H9 (cell line): Measurements from ENCODE around the gene NTNG2. TPM values are rescaled to one million over a fixed set of nuclear protein-coding genes. Genes with fewer than 3 reads are reported as not detected.

Experiments
- DNase-seq: peaks from one replicate; pipeline ENCODE4 v3.0.0-alpha.2; 2017
- H2AFZ ChIP-seq: one replicate; pipeline ENCODE4 v1.6.1; 2013; ENCODE audit warnings: mild to moderate bottlenecking, low read length, control low read depth, moderate library complexity
- H2AK5ac ChIP-seq: 2 replicates; pipeline ENCODE4 v1.6.1; 2013; ENCODE audit warnings: low read length, control low read depth, mixed read lengths; ENCODE audit not compliant: insufficient read length
- H2BK120ac ChIP-seq: one replicate; pipeline ENCODE4 v1.6.1; 2013; ENCODE audit warnings: low read depth, mild to moderate bottlenecking, low read length, control low read depth, inconsistent platforms; ENCODE audit not compliant: poor library complexity, severe bottlenecking
- H2BK12ac ChIP-seq: 2 replicates; pipeline ENCODE4 v1.6.1; 2013; ENCODE audit warnings: low read length, control low read depth, mixed read lengths, low read depth; ENCODE audit not compliant: insufficient read length
- H2BK15ac ChIP-seq: 2 replicates; pipeline ENCODE4 v1.6.1; 2013; ENCODE audit warnings: low read depth, low read length, control low read depth
- H2BK20ac ChIP-seq: one replicate; pipeline ENCODE4 v1.6.1; 2013; ENCODE audit warnings: low read depth, mild to moderate bottlenecking, low read length, control low read depth, inconsistent platforms; ENCODE audit not compliant: poor library complexity, severe bottlenecking
- H2BK5ac ChIP-seq: 2 replicates; pipeline ENCODE4 v1.6.1; 2013; ENCODE audit warnings: low read length, control low read depth, mixed read lengths; ENCODE audit not compliant: insufficient read length
- H3K14ac ChIP-seq: 2 replicates; pipeline ENCODE4 v1.6.1; 2013; ENCODE audit warnings: low read length, control low read depth; ENCODE audit not compliant: insufficient read depth
- H3K18ac ChIP-seq: 2 replicates; pipeline ENCODE4 v1.6.1; 2013; ENCODE audit warnings: low read depth, mild to moderate bottlenecking, mixed read lengths, low read length, control low read depth; ENCODE audit not compliant: insufficient read length
- H3K23ac ChIP-seq: 2 replicates; pipeline ENCODE4 v1.6.1; 2013; ENCODE audit warnings: low read length, control low read depth, mixed read lengths, low read depth; ENCODE audit not compliant: insufficient read length
- H3K23me2 ChIP-seq: 2 replicates; pipeline ENCODE4 v1.6.1; 2013; ENCODE audit warnings: low read depth, mild to moderate bottlenecking, mixed read lengths, low read length, control low read depth; ENCODE audit not compliant: insufficient read length, poor library complexity, severe bottlenecking
- H3K27ac ChIP-seq: 2 replicates; pipeline ENCODE4 v1.5.1; 2013; ENCODE audit warnings: low read length, control low read depth, mixed read lengths, low read depth; ENCODE audit not compliant: insufficient read length
- H3K27me3 ChIP-seq: 2 replicates; pipeline ENCODE4 v1.6.1; 2013; ENCODE audit warnings: low read length, control low read depth, inconsistent platforms; ENCODE audit not compliant: insufficient read depth
- H3K4ac ChIP-seq: 2 replicates; pipeline ENCODE4 v1.6.1; 2013; ENCODE audit warnings: low read depth, mild to moderate bottlenecking, control low read depth, inconsistent platforms, low read length, moderate library complexity
- H3K4me1 ChIP-seq: 2 replicates; pipeline ENCODE4 v1.6.1; 2013; ENCODE audit warnings: low read length, control low read depth, inconsistent platforms; ENCODE audit not compliant: insufficient read depth
- H3K4me2 ChIP-seq: 2 replicates; pipeline ENCODE4 v1.6.1; 2013; ENCODE audit warnings: low read length, control low read depth, mixed read lengths; ENCODE audit not compliant: insufficient read length, insufficient read depth
- H3K56ac ChIP-seq: 2 replicates; pipeline ENCODE4 v1.6.1; 2013; ENCODE audit warnings: low read depth, mild to moderate bottlenecking, mixed read lengths, low read length, control low read depth; ENCODE audit not compliant: insufficient read length
- H3K79me1 ChIP-seq: 2 replicates; pipeline ENCODE4 v1.6.1; 2013; ENCODE audit warnings: low read depth, mild to moderate bottlenecking, moderate library complexity, low read length, control low read depth, inconsistent platforms; ENCODE audit not compliant: insufficient read depth, poor library complexity, severe bottlenecking
- H3K79me2 ChIP-seq: 2 replicates; pipeline ENCODE4 v1.6.1; 2013; ENCODE audit warnings: low read length, control low read depth, inconsistent platforms; ENCODE audit not compliant: insufficient read depth
- H3K9ac ChIP-seq: 2 replicates; pipeline ENCODE4 v1.6.1; 2013; ENCODE audit warnings: low read length, control low read depth, mixed read lengths; ENCODE audit not compliant: insufficient read length; ENCODE audit errors: extremely low read depth
- H3K9me3 ChIP-seq: one replicate; pipeline ENCODE4 v1.6.1; 2013; ENCODE audit warnings: low read depth, low read length, inconsistent platforms; ENCODE audit not compliant: control insufficient read depth
- H3T11ph ChIP-seq: one replicate; pipeline ENCODE4 v1.6.1; 2013; ENCODE audit warnings: mild to moderate bottlenecking, low read length, control low read depth, inconsistent platforms
- H4K20me1 ChIP-seq: one replicate; pipeline ENCODE4 v1.6.1; 2013; ENCODE audit not compliant: control insufficient read depth, insufficient read length, insufficient read depth
- H4K5ac ChIP-seq: 2 replicates; pipeline ENCODE4 v1.6.1; 2013; ENCODE audit warnings: low read depth, mild to moderate bottlenecking, mixed read lengths, low read length, control low read depth; ENCODE audit not compliant: insufficient read length
- H4K8ac ChIP-seq: replicated peaks from 2 replicates; pipeline ENCODE4 v1.6.1; 2013; ENCODE audit warnings: low read length, control low read depth, mixed read lengths, low read depth; ENCODE audit not compliant: insufficient read length
- H4K91ac ChIP-seq: 2 replicates; pipeline ENCODE4 v1.6.1; 2013; ENCODE audit warnings: low read depth, mild to moderate bottlenecking, moderate library complexity, mixed read lengths, low read length, control low read depth; ENCODE audit not compliant: insufficient read length
- H3K27ac Mint-ChIP-seq, 3 experiments: 2 replicates in 2 of 3; 3 replicates in 1 of 3; pipeline ENCODE4 v1.8.0; 2020 to 2021; ENCODE audit warnings: mixed read lengths in 3 of 3, mild to moderate bottlenecking in 1 of 3, moderate library complexity in 1 of 3
- H3K27me3 Mint-ChIP-seq: 2 replicates; pipeline ENCODE4 v1.8.0; 2021; ENCODE audit warnings: low read depth, mild to moderate bottlenecking, moderate library complexity, mixed read lengths
- H3K36me3 Mint-ChIP-seq, 3 experiments: 2 replicates in 2 of 3; 3 replicates in 1 of 3; pipeline ENCODE4 v1.8.0; 2020 to 2021; ENCODE audit warnings: low read depth in 3 of 3, mixed read lengths in 3 of 3; ENCODE audit not compliant: insufficient read depth in 1 of 3
- H3K4me1 Mint-ChIP-seq, 2 experiments: 2 replicates each; pipeline ENCODE4 v1.8.0; 2020; ENCODE audit warnings: mixed read lengths in 2 of 2
- H3K4me3 Mint-ChIP-seq, 2 experiments: 2 replicates in 1 of 2; 3 replicates in 1 of 2; pipeline ENCODE4 v1.8.0; 2020 to 2021; ENCODE audit warnings: mild to moderate bottlenecking in 2 of 2, mixed read lengths in 2 of 2, moderate library complexity in 1 of 2
- H3K9me3 Mint-ChIP-seq, 2 experiments: 2 replicates in 1 of 2; 3 replicates in 1 of 2; pipeline ENCODE4 v1.8.0; 2020; ENCODE audit warnings: mild to moderate bottlenecking in 2 of 2, mixed read lengths in 2 of 2, moderate library complexity in 1 of 2
- WGBS: extraction: QIAGEN DNeasy Blood & Tissue Kit; methylation state at CpG from one replicate; pipeline ENCODE4 v1.1.7; 2013; ENCODE audit warnings: missing lambda C conversion rate, low lambda C conversion rate, mixed read lengths; ENCODE audit not compliant: insufficient read length; ENCODE audit errors: extremely low coverage; 5-methylcytosine and 5-hydroxymethylcytosine counted together
- total RNA-seq: library from RNA; stranded (reverse); gene quantifications from 2 replicates; pipeline ENCODE4 v1.2.1, GENCODE V29; 2021
- TF ChIP-seq, protein P1 (sequence below): fragments of 200-600 bp; sonication (generic); conservative IDR thresholded peaks from 3 replicates; pipeline ENCODE4 v1.8.0; 2021; ENCODE audit warnings: antibody characterized with exemption, mild to moderate bottlenecking

Gene NTNG2
- total RNA-seq, 1 experiment from 2014 or later = 0.52 TPM

DNA sequence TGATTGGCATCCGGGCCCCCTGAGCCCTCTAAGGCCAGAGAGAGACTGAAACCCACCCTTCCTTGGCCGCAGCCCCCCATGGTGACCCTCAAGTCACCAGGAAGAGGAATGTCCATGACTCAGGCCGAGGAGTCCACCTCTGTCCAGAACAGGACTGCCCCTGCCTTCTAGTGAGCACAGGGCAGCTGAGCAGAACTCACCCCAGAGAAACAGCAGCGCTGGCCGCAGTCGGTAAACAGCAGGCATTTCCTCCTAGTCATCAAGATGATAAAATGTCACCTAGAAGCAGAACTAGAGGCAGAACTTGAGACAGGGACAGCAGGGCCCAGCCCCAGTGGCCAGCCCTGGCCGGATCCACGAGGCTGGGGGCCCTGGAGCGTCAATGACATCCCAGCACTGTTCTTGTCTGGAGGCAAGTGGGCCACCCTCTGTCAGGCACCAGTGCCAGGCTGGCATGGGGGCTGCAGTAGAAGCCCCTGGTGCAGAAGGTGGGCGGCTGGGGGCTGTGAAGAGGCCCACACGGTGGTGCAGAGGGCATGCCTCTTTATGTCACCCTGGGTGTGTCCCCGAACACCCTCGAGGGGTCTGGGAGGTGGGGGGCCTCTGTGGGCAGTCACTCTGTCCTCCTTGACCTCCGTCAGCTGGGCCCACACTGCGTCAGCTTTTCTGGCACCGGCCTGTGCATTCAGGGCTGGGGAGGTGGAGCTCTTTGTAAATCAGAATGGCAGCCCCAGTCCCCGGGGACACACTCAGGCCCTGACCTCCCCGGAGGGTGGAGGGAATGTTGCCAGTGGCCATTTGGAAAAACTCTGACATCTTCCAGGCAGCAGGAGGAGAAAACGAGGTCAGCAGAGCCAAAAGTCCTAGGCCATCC, 83.0 kb downstream of the NTNG2 start:
- H3K23ac ChIP-seq = no peak overlapping the region

More for the DNA sequence above, 83.0 kb downstream of the NTNG2 start:
- Histone ChIP-seq H3K27ac (no peak overlapping the region), H2BK15ac (no peak overlapping the region), H2BK20ac (no peak overlapping the region), H2AFZ (no peak overlapping the region), H3K79me1 (no peaks in the 10 kb centered on the region), H2BK120ac (no peak overlapping the region), H3K56ac (no peak overlapping the region), H3K18ac (no peak overlapping the region), H3K4me1 (no peaks in the 10 kb centered on the region; the same call in 1 of the 2 replicates), H4K5ac (no peak overlapping the region), H4K20me1 (no peaks in the 10 kb centered on the region), H3K23me2 (peaks cover 18% of the 10 kb centered on the region), H2AK5ac (no peak overlapping the region), H2BK5ac (no peak overlapping the region), H3K9ac (no peak overlapping the region), H3T11ph (no peak overlapping the region), H3K14ac (no peak overlapping the region), H2BK12ac (no peak overlapping the region), H3K4ac (no peak overlapping the region), H4K91ac (no peak overlapping the region), H3K9me3 (no peaks in the 10 kb centered on the region), H3K4me2 (no peak overlapping the region), H3K79me2 (no peaks in the 10 kb centered on the region), H3K27me3 (no peaks in the 10 kb centered on the region; the same call in 1 of the 2 replicates), H4K8ac (no peak overlapping the region)
- TF ChIP-seq, protein P1, sequence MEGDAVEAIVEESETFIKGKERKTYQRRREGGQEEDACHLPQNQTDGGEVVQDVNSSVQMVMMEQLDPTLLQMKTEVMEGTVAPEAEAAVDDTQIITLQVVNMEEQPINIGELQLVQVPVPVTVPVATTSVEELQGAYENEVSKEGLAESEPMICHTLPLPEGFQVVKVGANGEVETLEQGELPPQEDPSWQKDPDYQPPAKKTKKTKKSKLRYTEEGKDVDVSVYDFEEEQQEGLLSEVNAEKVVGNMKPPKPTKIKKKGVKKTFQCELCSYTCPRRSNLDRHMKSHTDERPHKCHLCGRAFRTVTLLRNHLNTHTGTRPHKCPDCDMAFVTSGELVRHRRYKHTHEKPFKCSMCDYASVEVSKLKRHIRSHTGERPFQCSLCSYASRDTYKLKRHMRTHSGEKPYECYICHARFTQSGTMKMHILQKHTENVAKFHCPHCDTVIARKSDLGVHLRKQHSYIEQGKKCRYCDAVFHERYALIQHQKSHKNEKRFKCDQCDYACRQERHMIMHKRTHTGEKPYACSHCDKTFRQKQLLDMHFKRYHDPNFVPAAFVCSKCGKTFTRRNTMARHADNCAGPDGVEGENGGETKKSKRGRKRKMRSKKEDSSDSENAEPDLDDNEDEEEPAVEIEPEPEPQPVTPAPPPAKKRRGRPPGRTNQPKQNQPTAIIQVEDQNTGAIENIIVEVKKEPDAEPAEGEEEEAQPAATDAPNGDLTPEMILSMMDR = no peak
- Mint-ChIP-seq H3K4me1 (peaks cover 10 to 33% of the 10 kb centered on the region in 2 experiments; a peak in 3 of 4 replicates), H3K9me3 (no peaks in the 10 kb centered on the region), H3K36me3 (no peaks in the 10 kb centered on the region; a peak in 1 of 7 replicates), H3K27me3 (peaks cover 35% of the 10 kb centered on the region), H3K27ac (no peak overlapping the region), H3K4me3 (0 out of 5 replicates have a peak overlapping the region, but pooled peaks of 1 of the 2 experiments have one; percentile 54)
- peak; percentile 22 for DNase-seq
- no CpG with 5 or more reads among the region's 19 CpGs for WGBS
